HepG2 (cell line): Measurements from ENCODE around the gene ASB16. TPM values are rescaled to one million over a fixed set of nuclear protein-coding genes. Genes with fewer than 3 reads are reported as not detected.
A peak's percentile ranks its signal among the peaks of the same experiment; 100 is the strongest.

Source experiments
- AFF4 ChIP-seq: sonication (generic); formaldehyde crosslinking; IDR thresholded peaks from 2 replicates; pipeline ENCODE4 v1.4.0; 2020; ENCODE audit warnings: missing genetic modification reagents
- ARID5B ChIP-seq: IDR thresholded peaks from 2 replicates; pipeline ENCODE4 v1.4.0; 2020; ENCODE audit warnings: mild to moderate bottlenecking, missing genetic modification reagents
- ATAD3A ChIP-seq: sonication (generic); formaldehyde crosslinking; IDR thresholded peaks from 2 replicates; pipeline ENCODE4 v1.4.0; 2020; ENCODE audit warnings: missing genetic modification reagents
- CHCHD3 ChIP-seq: sonication (generic); formaldehyde crosslinking; IDR thresholded peaks from 2 replicates; pipeline ENCODE4 v1.8.0; 2022; ENCODE audit warnings: mild to moderate bottlenecking, missing genetic modification reagents, moderate library complexity
- GFI1 ChIP-seq: sonication (generic); formaldehyde crosslinking; IDR thresholded peaks from 2 replicates; pipeline ENCODE4 v1.5.0; 2020; ENCODE audit warnings: missing genetic modification reagents, mild to moderate bottlenecking, borderline replicate concordance
- ISX ChIP-seq: sonication (generic); formaldehyde crosslinking; conservative IDR thresholded peaks from 2 replicates; pipeline ENCODE4 v1.5.0; 2020; ENCODE audit warnings: missing genetic modification reagents
- KDM1A ChIP-seq: IDR thresholded peaks from 2 replicates; pipeline ENCODE4 v1.6.1; 2016; ENCODE audit warnings: missing compliant biosample characterization
- KDM5A ChIP-seq: fragments of 200-600 bp; sonication (generic); IDR thresholded peaks from 2 replicates; pipeline ENCODE4 v1.7.0; 2018; ENCODE audit warnings: antibody characterized with exemption, mild to moderate bottlenecking, low read length, borderline replicate concordance
- SKI ChIP-seq: fragments of 450-650 bp; IDR thresholded peaks from one replicate; pipeline ENCODE4 v1.6.1; 2018; ENCODE audit warnings: mild to moderate bottlenecking; ENCODE audit not compliant: partially characterized antibody
- SOX5 ChIP-seq: IDR thresholded peaks from 2 replicates; pipeline ENCODE4 v1.6.1; 2016; ENCODE audit warnings: borderline replicate concordance
- TFE3 ChIP-seq: IDR thresholded peaks from 2 replicates; pipeline ENCODE4 v1.6.1; 2016
- THAP11 ChIP-seq: IDR thresholded peaks from 2 replicates; pipeline ENCODE4 v1.6.1; 2016; ENCODE audit warnings: missing biosample characterization, missing genetic modification reagents
- ZFY ChIP-seq: sonication (generic); formaldehyde crosslinking; IDR thresholded peaks from 2 replicates; pipeline ENCODE4 v1.4.0; 2020; ENCODE audit warnings: missing genetic modification reagents
- ZNF160 ChIP-seq: sonication (generic); formaldehyde crosslinking; IDR thresholded peaks from 2 replicates; pipeline ENCODE4 v1.8.0; 2022; ENCODE audit warnings: mild to moderate bottlenecking, inconsistent platforms, missing genetic modification reagents
- ZNF17 ChIP-seq: sonication (generic); formaldehyde crosslinking; IDR thresholded peaks from 2 replicates; pipeline ENCODE4 v1.5.0; 2020; ENCODE audit warnings: mild to moderate bottlenecking, missing genetic modification reagents
- ZNF205 ChIP-seq: IDR thresholded peaks from 2 replicates; pipeline ENCODE4 v1.6.1; 2018; ENCODE audit warnings: missing biosample characterization, missing genetic modification reagents
- ZNF362 ChIP-seq: sonication (generic); formaldehyde crosslinking; IDR thresholded peaks from 2 replicates; pipeline ENCODE4 v1.4.0; 2020; ENCODE audit warnings: missing genetic modification reagents, mild to moderate bottlenecking, borderline replicate concordance
- ZNF547 ChIP-seq: sonication (generic); formaldehyde crosslinking; IDR thresholded peaks from 2 replicates; pipeline ENCODE4 v1.5.1; 2020; ENCODE audit warnings: mild to moderate bottlenecking, missing genetic modification reagents
- ZNF550 ChIP-seq: sonication (generic); formaldehyde crosslinking; IDR thresholded peaks from 2 replicates; pipeline ENCODE4 v1.4.0; 2020; ENCODE audit warnings: mild to moderate bottlenecking, missing genetic modification reagents, borderline replicate concordance
- ZNF629 ChIP-seq: sonication (generic); formaldehyde crosslinking; conservative IDR thresholded peaks from 2 replicates; pipeline ENCODE4 v1.5.0; 2020; ENCODE audit warnings: missing genetic modification reagents
- polyA plus RNA-seq, 8 experiments: library from polyadenylated mRNA; depleted of rRNA in 3 of 8; stranded (reverse) in 7 of 8; unstranded in 1 of 8; fragments of >200 nt; fragmentation: Illumina TruSeq in 4 of 8; extraction: Trizol in 4 of 8; gene quantifications; 2 replicates each; pipeline versions ENCODE4 v1.2.1 to v1.2.3, GENCODE V29; 2011 to 2016; ENCODE audit warnings: low read depth in 4 of 8, missing spikeins in 1 of 8, mixed read lengths in 1 of 8; ENCODE audit not compliant: insufficient read depth in 1 of 8
- total RNA-seq, 5 experiments: library from RNA; depleted of rRNA; stranded (reverse); fragments of >200 nt; fragmentation: Illumina TruSeq; extraction: Trizol; gene quantifications; 2 replicates each; pipeline ENCODE4 v1.2.3, GENCODE V29; 2016; ENCODE audit warnings: low read depth in 1 of 5

Gene ASB16
- total and polyA plus RNA-seq, 2 of the 13 experiments (the other 11 are each of a cell fraction or from before 2014, with no cell fraction given), result 0.07 TPM; not detected in 1

GRCh38 chr17:44134752-44135568 is 35.5 kb upstream of the ASB16 start (continued):
- TF ChIP-seq AFF4 (CRISPR knock-in tag) (no peak), ZNF550 (CRISPR knock-in tag) (no peak), ARID5B (CRISPR knock-in tag) (peak; percentile 67; the same call in 1 of the 2 replicates), GFI1 (CRISPR knock-in tag) (no peak), KDM1A (CRISPR knock-in tag) (no peak), ZNF205 (CRISPR knock-in tag) (no peak), ZNF547 (CRISPR knock-in tag) (no peak), ZNF160 (CRISPR knock-in tag) (no peak), ZNF362 (CRISPR knock-in tag) (peak; percentile 54; the same call in 1 of the 2 replicates), ISX (no peak), ZFY (no peak), SKI (no peak), ATAD3A (CRISPR knock-in tag) (no peak), TFE3 (CRISPR knock-in tag) (no peak), KDM5A (no peak), SOX5 (CRISPR knock-in tag) (peak; percentile 39; the same call in 1 of the 2 replicates), ZNF629 (CRISPR knock-in tag) (no peak), THAP11 (CRISPR knock-in tag) (0 out of 2 replicates have a peak, but pooled peaks have one; percentile 13), ZNF17 (CRISPR knock-in tag) (no peak), CHCHD3 (CRISPR knock-in tag) (no peak)
